ENCODE data around the gene SHISA9. TPM values are rescaled to one million over a fixed set of nuclear protein-coding genes. Genes with fewer than 3 reads are reported as not detected.

The SHISA9 gene
- total RNA-seq, 1 experiment from 2014 or later: not detected

DNA sequence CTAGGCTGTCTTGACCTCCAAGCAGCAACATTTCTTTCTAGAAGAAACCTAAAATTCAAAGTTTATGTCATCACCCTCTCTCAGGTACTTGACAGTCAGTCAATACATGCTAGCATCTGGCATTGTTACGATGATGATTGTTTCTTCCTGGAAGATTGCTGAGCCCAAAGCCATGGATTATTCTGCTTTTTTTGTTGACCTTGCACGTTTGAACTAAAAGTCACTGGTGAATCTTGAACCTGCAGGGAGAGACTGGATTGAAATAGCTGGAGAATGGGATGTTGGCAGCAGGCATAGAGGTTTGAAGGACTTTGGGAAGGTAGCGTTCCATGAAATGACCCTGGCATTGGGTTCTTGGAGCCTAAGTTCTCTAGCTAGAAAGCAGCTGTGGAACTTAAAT, 42.9 kb downstream of the SHISA9 start:
- DNase-seq (no peak), ATAC-seq (no peak)
- no peak overlapping the region for H3K4me2 ChIP-seq (ENCODE audit: low read length)
- H3K9ac ChIP-seq (ENCODE audit: low read length): no peak overlapping the region
- H3K36me3 ChIP-seq (ENCODE audit: low read depth, low read length): no peaks in the 10 kb centered on the region
- no peaks in the 10 kb centered on the region for H3F3A ChIP-seq (ENCODE audit: low read length, unreplicated experiment)
- no peaks in the 10 kb centered on the region for H3K79me2 ChIP-seq (ENCODE audit: low read length)
- H3K4me3 ChIP-seq (ENCODE audit: low read length): no peak overlapping the region
- TF ChIP-seq, protein P1, sequence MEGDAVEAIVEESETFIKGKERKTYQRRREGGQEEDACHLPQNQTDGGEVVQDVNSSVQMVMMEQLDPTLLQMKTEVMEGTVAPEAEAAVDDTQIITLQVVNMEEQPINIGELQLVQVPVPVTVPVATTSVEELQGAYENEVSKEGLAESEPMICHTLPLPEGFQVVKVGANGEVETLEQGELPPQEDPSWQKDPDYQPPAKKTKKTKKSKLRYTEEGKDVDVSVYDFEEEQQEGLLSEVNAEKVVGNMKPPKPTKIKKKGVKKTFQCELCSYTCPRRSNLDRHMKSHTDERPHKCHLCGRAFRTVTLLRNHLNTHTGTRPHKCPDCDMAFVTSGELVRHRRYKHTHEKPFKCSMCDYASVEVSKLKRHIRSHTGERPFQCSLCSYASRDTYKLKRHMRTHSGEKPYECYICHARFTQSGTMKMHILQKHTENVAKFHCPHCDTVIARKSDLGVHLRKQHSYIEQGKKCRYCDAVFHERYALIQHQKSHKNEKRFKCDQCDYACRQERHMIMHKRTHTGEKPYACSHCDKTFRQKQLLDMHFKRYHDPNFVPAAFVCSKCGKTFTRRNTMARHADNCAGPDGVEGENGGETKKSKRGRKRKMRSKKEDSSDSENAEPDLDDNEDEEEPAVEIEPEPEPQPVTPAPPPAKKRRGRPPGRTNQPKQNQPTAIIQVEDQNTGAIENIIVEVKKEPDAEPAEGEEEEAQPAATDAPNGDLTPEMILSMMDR (conservative IDR thresholded peaks at IDR 0.05; ENCODE audit: low read depth, low read length): no peak
- TF ChIP-seq EZH2 (IDR thresholded peaks at IDR 0.05; ENCODE audit: low read length, unreplicated experiment): no peak
- TF ChIP-seq EZH2phosphoT487 (IDR thresholded peaks at IDR 0.05; ENCODE audit: borderline replicate concordance, low read length): no peak
- no peaks in the 10 kb centered on the region for H3K27me3 ChIP-seq (ENCODE audit: low read length)
- no peak overlapping the region for H3K27ac ChIP-seq (ENCODE audit: low read length)
- H4K20me1 ChIP-seq (ENCODE audit: low read length): no peaks in the 10 kb centered on the region
- no peaks in the 10 kb centered on the region for H3K4me1 ChIP-seq (ENCODE audit: insufficient read depth, low read length)
- ChIA-PET POLR2A (ENCODE audit: unreplicated experiment) (no interaction called here), CTCF (no interaction called here)
- H2AFZ ChIP-seq (ENCODE audit: low read length): no peak overlapping the region
- no peaks in the 10 kb centered on the region for H3K9me3 ChIP-seq (ENCODE audit: low read length)
- no TSS peak for BruUV-seq (replicated peaks)
- intact Hi-C loops (cut with micrococcal nuclease): no loop called here
- no peaks in the 10 kb centered on the region for H3K9me2 ChIP-seq (replicated peaks; ENCODE audit: low read length)

DNA sequence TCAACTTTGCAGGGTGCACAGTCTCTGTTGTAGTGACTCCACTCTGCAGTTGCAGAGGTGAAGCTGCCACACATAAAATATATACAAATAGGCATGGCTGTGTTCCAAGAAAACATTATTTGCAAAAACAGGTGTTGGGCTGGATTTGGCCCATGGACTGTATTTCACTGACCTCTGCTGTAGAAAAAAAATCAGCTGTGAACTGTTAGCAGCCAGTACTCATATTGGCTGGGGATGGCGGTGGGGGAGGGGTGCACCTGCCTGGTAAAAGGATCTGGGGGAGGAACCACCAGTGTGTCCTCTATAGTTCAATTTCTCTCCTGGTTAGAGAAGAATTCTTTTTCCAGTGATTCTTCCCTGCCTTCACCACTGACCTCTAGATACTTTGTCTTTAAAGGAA, 50.0 kb downstream of the SHISA9 start:
- Histone ChIP-seq H3K4me3 (ENCODE audit: low read length) (no peak overlapping the region), H4K20me1 (ENCODE audit: low read length) (no peaks in the 10 kb centered on the region), H3K27ac (ENCODE audit: low read length) (no peak overlapping the region), H3K9ac (ENCODE audit: low read length) (no peak overlapping the region), H3K4me1 (ENCODE audit: insufficient read depth, low read length) (no peaks in the 10 kb centered on the region), H3K9me3 (ENCODE audit: low read length) (no peaks in the 10 kb centered on the region), H3K79me2 (ENCODE audit: low read length) (no peaks in the 10 kb centered on the region), H3K4me2 (ENCODE audit: low read length) (no peak overlapping the region), H3K9me2 (replicated peaks; ENCODE audit: low read length) (no peaks in the 10 kb centered on the region), H3F3A (ENCODE audit: low read length, unreplicated experiment) (no peaks in the 10 kb centered on the region), H3K27me3 (ENCODE audit: low read length) (no peaks in the 10 kb centered on the region), H3K36me3 (ENCODE audit: low read depth, low read length) (no peaks in the 10 kb centered on the region), H2AFZ (ENCODE audit: low read length) (no peak overlapping the region)
- DNase-seq (no peak), ATAC-seq (no peak)
- ChIA-PET POLR2A (ENCODE audit: unreplicated experiment) (no interaction called here), CTCF (no interaction called here)
- intact Hi-C loops (cut with micrococcal nuclease): no loop called here
- no TSS peak for BruUV-seq (replicated peaks)
- TF ChIP-seq, protein P1 (conservative IDR thresholded peaks at IDR 0.05; ENCODE audit: low read depth, low read length): no peak
- no peak for TF ChIP-seq EZH2 (IDR thresholded peaks at IDR 0.05; ENCODE audit: low read length, unreplicated experiment)
- no peak for TF ChIP-seq EZH2phosphoT487 (IDR thresholded peaks at IDR 0.05; ENCODE audit: borderline replicate concordance, low read length)

DNA sequence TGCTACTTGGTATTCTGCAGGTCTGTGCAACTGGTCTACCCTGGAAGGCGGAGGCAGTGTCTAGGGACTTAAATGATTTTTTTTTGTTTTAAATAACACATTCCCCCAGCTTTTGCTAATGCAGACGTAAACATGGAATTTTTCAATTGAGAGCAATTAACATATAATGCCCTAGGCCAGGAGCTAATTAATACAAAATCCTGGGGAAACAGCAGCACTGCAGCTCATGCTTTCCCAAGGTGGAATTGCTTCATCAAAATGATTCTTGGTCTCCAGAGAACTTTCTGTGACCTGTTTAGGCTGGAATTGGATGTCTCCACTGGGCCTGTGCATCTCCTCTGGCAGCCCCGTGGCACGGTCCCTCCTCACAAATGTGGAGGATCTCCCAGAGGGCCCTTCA, 50.6 kb downstream of the SHISA9 start:
- H3K9me2 ChIP-seq (replicated peaks; ENCODE audit: low read length): no peaks in the 10 kb centered on the region
- no peaks in the 10 kb centered on the region for H3F3A ChIP-seq (ENCODE audit: low read length, unreplicated experiment)
- no peak overlapping the region for H3K9ac ChIP-seq (ENCODE audit: low read length)
- H3K27ac ChIP-seq (ENCODE audit: low read length): no peak overlapping the region
- ATAC-seq: no peak
- no peak overlapping the region for H3K4me3 ChIP-seq (ENCODE audit: low read length)
- ChIA-PET POLR2A (ENCODE audit: unreplicated experiment) (no interaction called here), CTCF (no interaction called here)
- no TSS peak for BruUV-seq (replicated peaks)
- no peak overlapping the region for H3K4me2 ChIP-seq (ENCODE audit: low read length)
- no peaks in the 10 kb centered on the region for H3K4me1 ChIP-seq (ENCODE audit: insufficient read depth, low read length)
- TF ChIP-seq EZH2 (IDR thresholded peaks at IDR 0.05; ENCODE audit: low read length, unreplicated experiment) (no peak), EZH2phosphoT487 (IDR thresholded peaks at IDR 0.05; ENCODE audit: borderline replicate concordance, low read length) (no peak)
- TF ChIP-seq, protein P1 (conservative IDR thresholded peaks at IDR 0.05; ENCODE audit: low read depth, low read length): no peak
- no peaks in the 10 kb centered on the region for H3K27me3 ChIP-seq (ENCODE audit: low read length)
- no peaks in the 10 kb centered on the region for H3K9me3 ChIP-seq (ENCODE audit: low read length)
- no peaks in the 10 kb centered on the region for H3K79me2 ChIP-seq (ENCODE audit: low read length)
- no peak overlapping the region for H2AFZ ChIP-seq (ENCODE audit: low read length)
- H3K36me3 ChIP-seq (ENCODE audit: low read depth, low read length): no peaks in the 10 kb centered on the region
- intact Hi-C loops (cut with micrococcal nuclease): no loop called here
- DNase-seq: no peak
- H4K20me1 ChIP-seq (ENCODE audit: low read length): no peaks in the 10 kb centered on the region
